HepG2 (cell line): ENCODE measurements around the gene CAPN14. TPM values are rescaled to one million over a fixed set of nuclear protein-coding genes. Genes with fewer than 3 reads are reported as not detected.

Experiments used
- ATAC-seq: fragments of 200-7000 bp; cut with Tn5 transposase; 3 replicates; pipeline ENCODE4 v1.9.1; 2020; ENCODE audit warnings: mild to moderate bottlenecking, moderate library complexity
- BruUV-seq: library from RNA; stranded (reverse); fragments of 400-500 nt; replicated peaks from 2 replicates; lab custom pipeline; 2021; lab: Mats Ljungman, UMichigan
- CTCF ChIA-PET: fragments of 300-600 bp; formaldehyde crosslinking; extraction: SDS; loops from one replicate; lab custom pipeline; 2021; ENCODE audit warnings: low total read pairs, inconsistent platforms, low intra/inter-chr PET ratio; lab: Yijun Ruan, JAX
- POLR2A ChIA-PET: fragments of 350-600 bp; sonication (Branson Sonifier 250); formaldehyde crosslinking; loops from one replicate; lab custom pipeline; 2020; ENCODE audit warnings: antibody characterized with exemption, inconsistent platforms; lab: Yijun Ruan, JAX
- DNase-seq: peaks from one replicate; pipeline ENCODE4 v3.0.0-alpha.2; 2015; ENCODE audit warnings: low spot score
- FAIRE-seq: peaks from 3 replicates; lab custom pipeline; 2011; peaks lifted over from hg19 to GRCh38; lab: Jason Lieb, UNC
- H2AFZ ChIP-seq: one replicate; pipeline ENCODE4 v1.6.1; 2011; ENCODE audit warnings: low read length, inconsistent platforms
- H3K27ac ChIP-seq: fragments of 300-600 bp; 3 replicates; pipeline ENCODE4 v1.8.0; 2011; ENCODE audit warnings: mixed run types, mild to moderate bottlenecking, mixed read lengths, low read length, inconsistent platforms; ENCODE audit not compliant: insufficient read depth; ENCODE audit errors: extremely low read length
- H3K27me3 ChIP-seq, 2 experiments: fragments of 200-600 bp in 1 of 2; 2 replicates in 1 of 2; 3 replicates in 1 of 2; pipeline versions ENCODE4 v1.6.0 to v1.8.0; 2011; ENCODE audit warnings: low read length in 2 of 2, mild to moderate bottlenecking in 2 of 2, moderate library complexity in 2 of 2, inconsistent platforms in 1 of 2; ENCODE audit not compliant: insufficient read depth in 2 of 2, control insufficient read depth in 1 of 2
- H3K36me3 ChIP-seq, 2 experiments: fragments of 200-600 bp in 1 of 2; replicated peaks in 1 of 2; 2 replicates in 1 of 2; 3 replicates in 1 of 2; pipeline versions ENCODE4 v1.5.1 to v1.8.0; 2011; ENCODE audit warnings: low read length in 2 of 2, inconsistent platforms in 1 of 2; ENCODE audit not compliant: insufficient read depth in 2 of 2, control insufficient read depth in 1 of 2
- H3K4me1 ChIP-seq: 2 replicates; pipeline ENCODE4 v1.5.1; 2012; ENCODE audit warnings: low read length, inconsistent platforms; ENCODE audit not compliant: insufficient read depth
- H3K4me2 ChIP-seq: 2 replicates; pipeline ENCODE4 v1.6.0; 2011; ENCODE audit warnings: low read depth, low read length, inconsistent platforms
- H3K4me3 ChIP-seq, 3 experiments: fragments of 200-600 bp in 1 of 3; sonication (generic), shearing (Covaris generic) in 1 of 3; replicated peaks in 1 of 3; 2 replicates each; pipeline ENCODE4 v1.5.1; 2011 to 2016; ENCODE audit warnings: low read length in 3 of 3, inconsistent platforms in 2 of 3, low read depth in 2 of 3, mild to moderate bottlenecking in 2 of 3, control low read depth in 1 of 3, mixed read lengths in 1 of 3; ENCODE audit not compliant: insufficient read depth in 1 of 3
- H3K79me2 ChIP-seq: one replicate; pipeline ENCODE4 v1.6.1; 2011; ENCODE audit warnings: low read length, inconsistent platforms; ENCODE audit not compliant: insufficient read depth
- H3K9ac ChIP-seq: 2 replicates; pipeline ENCODE4 v1.6.0; 2011; ENCODE audit warnings: mild to moderate bottlenecking, low read depth, low read length, inconsistent platforms; ENCODE audit not compliant: insufficient read depth
- H3K9me3 ChIP-seq: 2 replicates; pipeline ENCODE4 v1.5.1; 2012; ENCODE audit warnings: mild to moderate bottlenecking, low read length
- H4K20me1 ChIP-seq: 2 replicates; pipeline ENCODE4 v1.6.0; 2011; ENCODE audit warnings: inconsistent platforms, mild to moderate bottlenecking, low read length, moderate library complexity; ENCODE audit not compliant: insufficient read depth
- HOXA3 ChIP-seq: sonication (generic); formaldehyde crosslinking; IDR thresholded peaks from 2 replicates; pipeline ENCODE4 v1.5.0; 2020; ENCODE audit warnings: missing genetic modification reagents
- LCORL ChIP-seq, 2 experiments: fragments of 450-650 bp in 1 of 2; sonication (generic) in 1 of 2; formaldehyde crosslinking in 1 of 2; IDR thresholded peaks; 2 replicates each; pipeline versions ENCODE4 v1.5.0 to v1.6.1; 2017 to 2020; ENCODE audit warnings: antibody characterized with exemption in 1 of 2, missing genetic modification reagents in 1 of 2
- SIN3B ChIP-seq: fragments of 150-350 bp; IDR thresholded peaks from 2 replicates; pipeline ENCODE4 v1.6.1; 2014; ENCODE audit warnings: low read length
- ZFP1 ChIP-seq: IDR thresholded peaks from 2 replicates; pipeline ENCODE4 v1.6.1; 2016
- ZNF180 ChIP-seq: sonication (generic); formaldehyde crosslinking; IDR thresholded peaks from 2 replicates; pipeline ENCODE4 v1.4.0; 2020; ENCODE audit warnings: low read depth, missing genetic modification reagents, borderline replicate concordance
- ZNF350 ChIP-seq: sonication (generic); formaldehyde crosslinking; IDR thresholded peaks from 2 replicates; pipeline ENCODE4 v1.4.0; 2020; ENCODE audit warnings: mild to moderate bottlenecking, low read depth, missing genetic modification reagents, borderline replicate concordance
- ZXDC ChIP-seq: sonication (generic); formaldehyde crosslinking; IDR thresholded peaks from 2 replicates; pipeline ENCODE4 v1.5.0; 2020; ENCODE audit warnings: mild to moderate bottlenecking, missing genetic modification reagents
- WGBS: methylation state at CpG from one replicate; pipeline ENCODE4 v1.1.6; 2017; ENCODE audit warnings: low lambda C conversion rate; 5-methylcytosine and 5-hydroxymethylcytosine counted together
- in situ Hi-C: cut with HindIII; loops from 2 replicates; pipeline ENCODE4 v1.10.0; 2017; ENCODE audit warnings: low pct_unique_long_range_greater_than_20kb; ENCODE audit not compliant: extremely low pct_ligation_motif_present
- intact Hi-C: fragments of 100-400 bp; cut with micrococcal nuclease; formaldehyde crosslinking; loops from one replicate; pipeline ENCODE4 v1.10.0; 2022; ENCODE audit not compliant: unreplicated experiment
- polyA plus RNA-seq, 8 experiments: library from polyadenylated mRNA; depleted of rRNA in 3 of 8; stranded (reverse) in 7 of 8; unstranded in 1 of 8; fragments of >200 nt; fragmentation: Illumina TruSeq in 4 of 8; extraction: Trizol in 4 of 8; gene quantifications; 2 replicates each; pipeline versions ENCODE4 v1.2.1 to v1.2.3, GENCODE V29; 2011 to 2016; ENCODE audit warnings: low read depth in 4 of 8, missing spikeins in 1 of 8, mixed read lengths in 1 of 8; ENCODE audit not compliant: insufficient read depth in 1 of 8
- total RNA-seq, 5 experiments: library from RNA; depleted of rRNA; stranded (reverse); fragments of >200 nt; fragmentation: Illumina TruSeq; extraction: Trizol; gene quantifications; 2 replicates each; pipeline ENCODE4 v1.2.3, GENCODE V29; 2016; ENCODE audit warnings: low read depth in 1 of 5

Gene CAPN14
- total and polyA plus RNA-seq, 2 of the 13 experiments (the other 11 are each of a cell fraction or from before 2014, with no cell fraction given) = not detected

GRCh38 chr2:31168291-31168690 lies 49.0 kb downstream of the CAPN14 start:
- no peaks in the 10 kb centered on the region for H3K36me3 ChIP-seq
- H3K79me2 ChIP-seq = no peaks in the 10 kb centered on the region
- no peaks in the 10 kb centered on the region for H3K27me3 ChIP-seq
- TF ChIP-seq HOXA3 (CRISPR knock-in tag) (no peak), ZNF180 (CRISPR knock-in tag) (no peak), LCORL (IDR thresholded peaks at IDR 0.05) (no peak), LCORL (CRISPR knock-in tag; IDR thresholded peaks at IDR 0.05) (no peak), ZXDC (CRISPR knock-in tag) (no peak), SIN3B (no peak), ZFP1 (CRISPR knock-in tag) (no peak), ZNF350 (CRISPR knock-in tag) (no peak)
- in situ Hi-C loops = loop anchor here (25.0 kb wide), 1 partner anchor 956 kb away; no protein-coding TSS in a partner anchor
- H3K27ac ChIP-seq = no peak overlapping the region
- POLR2A ChIA-PET = no interaction called here
- intact Hi-C loops = no loop called here
- CTCF ChIA-PET = no interaction called here
- DNase-seq = no peak
- H3K4me3 ChIP-seq = no peak overlapping the region
- no peak overlapping the region for H3K9ac ChIP-seq
- WGBS = 32% methylated on average over 5 of the region's 6 CpGs
- H2AFZ ChIP-seq = no peak overlapping the region
- no peaks in the 10 kb centered on the region for H3K9me3 ChIP-seq
- no peak for FAIRE-seq
- no TSS peak for BruUV-seq
- H3K4me2 ChIP-seq = no peak overlapping the region
- ATAC-seq = no peak
- H4K20me1 ChIP-seq = no peaks in the 10 kb centered on the region
- H3K4me1 ChIP-seq = no peaks in the 10 kb centered on the region
